PC-9 (cell line): ENCODE measurements around the gene NQO2. TPM values are rescaled to one million over a fixed set of nuclear protein-coding genes. Genes with fewer than 3 reads are reported as not detected.

ENCODE experiments used
- BruUV-seq: library from RNA; stranded (reverse); fragments of 400-500 nt; replicated peaks from 2 replicates; lab custom pipeline; 2021; lab: Mats Ljungman, UMichigan
- CTCF ChIA-PET: fragments of 300-600 bp; sonication (Branson Sonifier 250); formaldehyde crosslinking; loops from one replicate; lab custom pipeline; 2022; ENCODE audit warnings: antibody characterized with exemption; lab: Charles Lee
- POLR2A ChIA-PET: fragments of 300-600 bp; sonication (Branson Sonifier 250); formaldehyde crosslinking; loops from one replicate; lab custom pipeline; 2022; ENCODE audit warnings: antibody characterized with exemption; ENCODE audit not compliant: unreplicated experiment; lab: Charles Lee
- DNase-seq, 2 experiments: peaks; one replicate each; pipeline versions ENCODE4 v3.0.0 to v3.0.0-alpha.2; 2015 to 2022; ENCODE audit warnings: mixed read lengths in 1 of 2
- H2AFZ ChIP-seq: fragments of 200-600 bp; sonication (generic); 2 replicates; pipeline ENCODE4 v1.8.1; 2017; ENCODE audit warnings: antibody characterized with exemption
- H3F3A ChIP-seq: fragments of 200-600 bp; sonication (generic); 2 replicates; pipeline ENCODE4 v1.8.1; 2017; ENCODE audit warnings: antibody characterized with exemption, mild to moderate bottlenecking, low read depth; ENCODE audit not compliant: insufficient read depth
- H3K27ac ChIP-seq: fragments of 200-600 bp; sonication (generic); 2 replicates; pipeline ENCODE4 v1.6.1; 2016; ENCODE audit warnings: mixed run types
- H3K27me3 ChIP-seq: fragments of 200-600 bp; sonication (generic); 2 replicates; pipeline ENCODE4 v1.6.1; 2016; ENCODE audit warnings: low read depth, mixed run types; ENCODE audit not compliant: insufficient read depth
- H3K36me3 ChIP-seq: fragments of 200-600 bp; sonication (generic); 2 replicates; pipeline ENCODE4 v1.6.1; 2016; ENCODE audit warnings: low read depth, mixed run types
- H3K4me1 ChIP-seq: fragments of 200-600 bp; sonication (generic); replicated peaks from 2 replicates; pipeline ENCODE4 v1.6.1; 2016; ENCODE audit warnings: mixed run types; ENCODE audit not compliant: insufficient read depth
- H3K4me2 ChIP-seq: fragments of 200-600 bp; sonication (generic); 2 replicates; pipeline ENCODE4 v1.6.1; 2017; ENCODE audit warnings: mixed run types
- H3K4me3 ChIP-seq: fragments of 200-600 bp; sonication (generic); 2 replicates; pipeline ENCODE4 v1.6.1; 2016; ENCODE audit warnings: mixed run types
- H3K79me2 ChIP-seq: fragments of 200-600 bp; sonication (generic); 2 replicates; pipeline ENCODE4 v1.6.1; 2017; ENCODE audit warnings: low read depth, mixed run types
- H3K9me2 ChIP-seq: fragments of 200-600 bp; sonication (generic); 2 replicates; pipeline ENCODE4 v1.8.1; 2017; ENCODE audit warnings: mild to moderate bottlenecking; ENCODE audit not compliant: insufficient read depth
- H3K9me3 ChIP-seq: fragments of 200-600 bp; sonication (generic); 2 replicates; pipeline ENCODE4 v1.8.1; 2016; ENCODE audit warnings: low read depth; ENCODE audit not compliant: insufficient read depth
- H4K20me1 ChIP-seq: fragments of 200-600 bp; sonication (generic); 2 replicates; pipeline ENCODE4 v1.8.1; 2017; ENCODE audit not compliant: insufficient read depth
- CTCF ChIP-seq: fragments of 200-600 bp; sonication (generic); conservative IDR thresholded peaks from 2 replicates; pipeline ENCODE4 v1.6.1; 2017; ENCODE audit warnings: mixed run types, antibody characterized with exemption, mild to moderate bottlenecking, moderate library complexity
- EZH2 ChIP-seq: fragments of 200-600 bp; sonication (generic); IDR thresholded peaks from 2 replicates; pipeline ENCODE4 v1.8.0; 2017; ENCODE audit warnings: antibody characterized with exemption, low read depth
- intact Hi-C: fragments of 100-400 bp; cut with micrococcal nuclease; formaldehyde crosslinking; loops from one replicate; pipeline ENCODE4 v1.10.0; 2022; ENCODE audit not compliant: unreplicated experiment
- total RNA-seq: library from RNA; stranded (reverse); gene quantifications from 2 replicates; pipeline ENCODE4 v1.2.3, GENCODE V29; 2021

Gene NQO2
- total RNA-seq, 1 experiment from 2014 or later = 82.9 TPM

DNA sequence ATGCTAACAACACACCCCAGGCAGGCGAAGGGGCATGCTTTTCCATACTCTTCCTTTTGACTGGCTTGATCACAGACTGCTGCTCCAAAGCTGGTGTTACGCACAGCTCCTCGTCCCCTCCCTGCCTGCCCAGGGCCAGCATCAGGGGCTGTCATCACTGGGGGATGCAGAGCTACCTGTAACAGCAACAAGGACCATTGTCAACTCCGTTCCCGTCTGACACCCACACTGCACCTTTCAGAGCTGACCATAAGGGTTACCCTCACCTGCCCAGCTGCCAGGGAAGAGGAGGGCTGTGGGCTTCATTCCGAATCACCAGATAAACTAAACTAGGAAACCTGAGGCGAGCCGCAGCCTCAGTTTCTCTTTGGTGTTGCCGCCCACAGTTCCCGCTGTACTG lies 15.4 kb downstream of the NQO2 start:
- no peaks in the 10 kb centered on the region for H3K27me3 ChIP-seq
- H3K27ac ChIP-seq = no peak overlapping the region
- POLR2A ChIA-PET = no interaction called here
- peaks cover 12% of the 10 kb centered on the region for H3K4me1 ChIP-seq
- no peak for DNase-seq
- no peak overlapping the region for H3K4me3 ChIP-seq
- intact Hi-C loops = no loop called here
- CTCF ChIA-PET = no interaction called here
- no peaks in the 10 kb centered on the region for H4K20me1 ChIP-seq
- no TSS peak for BruUV-seq
- no peak for TF ChIP-seq CTCF
- TF ChIP-seq EZH2 = no peak
- H3F3A ChIP-seq = peaks cover 11% of the 10 kb centered on the region
- H3K79me2 ChIP-seq = no peaks in the 10 kb centered on the region
- H3K36me3 ChIP-seq = peaks cover 8% of the 10 kb centered on the region; the same call in 1 of the 2 replicates
- H2AFZ ChIP-seq = no peak overlapping the region
- H3K9me2 ChIP-seq = no peaks in the 10 kb centered on the region
- H3K4me2 ChIP-seq = no peak overlapping the region
- peaks cover 10% of the 10 kb centered on the region; the same call in 1 of the 2 replicates for H3K9me3 ChIP-seq

GRCh38 chr6:3016473-3017280 lies 17.0 kb downstream of the NQO2 start:
- no peak for TF ChIP-seq EZH2
- TF ChIP-seq CTCF = no peak
- Histone ChIP-seq H2AFZ (no peak overlapping the region), H3K4me1 (peaks cover 12% of the 10 kb centered on the region), H3K79me2 (peaks cover 2% of the 10 kb centered on the region; the same call in 1 of the 2 replicates), H3K27me3 (no peaks in the 10 kb centered on the region), H4K20me1 (no peaks in the 10 kb centered on the region), H3K4me3 (no peak overlapping the region), H3K36me3 (0 out of 2 replicates have a peak, but pooled peaks cover under 1% of the 10 kb centered on the region), H3K27ac (no peak overlapping the region), H3K9me3 (peaks cover 8% of the 10 kb centered on the region; the same call in 1 of the 2 replicates), H3F3A (peaks cover 11% of the 10 kb centered on the region), H3K4me2 (no peak overlapping the region), H3K9me2 (no peaks in the 10 kb centered on the region)
- DNase-seq = no peak
- CTCF ChIA-PET = interaction anchor here (0.6 kb wide), 1 partner anchor 17 kb away, joined by 4 read pairs; no protein-coding TSS in a partner anchor
- POLR2A ChIA-PET = no interaction called here
- intact Hi-C loops = no loop called here
- BruUV-seq = no TSS peak

GRCh38 chr6:3017304-3017703 lies 17.6 kb downstream of the NQO2 start:
- peaks cover 2% of the 10 kb centered on the region; the same call in 1 of the 2 replicates for H3K9me3 ChIP-seq
- ChIA-PET POLR2A (no interaction called here), CTCF (interaction anchor here (0.6 kb wide), 1 partner anchor 18 kb away, joined by 4 read pairs; no protein-coding TSS in a partner anchor)
- H3K36me3 ChIP-seq = no peaks in the 10 kb centered on the region
- H3K4me3 ChIP-seq = no peak overlapping the region
- peaks cover 11% of the 10 kb centered on the region for H3F3A ChIP-seq
- no peaks in the 10 kb centered on the region for H3K9me2 ChIP-seq
- no peak overlapping the region for H3K27ac ChIP-seq
- H2AFZ ChIP-seq = no peak overlapping the region
- H3K4me1 ChIP-seq = peaks cover 15% of the 10 kb centered on the region
- no peak overlapping the region for H3K4me2 ChIP-seq
- DNase-seq = no peak
- no peaks in the 10 kb centered on the region for H3K27me3 ChIP-seq
- H3K79me2 ChIP-seq = peaks cover 8% of the 10 kb centered on the region
- TF ChIP-seq EZH2 (no peak), CTCF (no peak)
- BruUV-seq = no TSS peak
- H4K20me1 ChIP-seq = no peaks in the 10 kb centered on the region
- intact Hi-C loops = no loop called here
